Vagina (tissue), 2 donors: Measurements from ENCODE around the gene FADD.

Source experiments
- CTCF ChIP-seq, 3 experiments: fragments of 450-650 bp in 2 of 3; fragments of 200-600 bp in 1 of 3; sonication (generic) in 1 of 3; IDR thresholded peaks; one replicate each; pipeline ENCODE4 v1.5.1; 2017 to 2019; ENCODE audit warnings: antibody characterized with exemption in 3 of 3, mild to moderate bottlenecking in 2 of 3, moderate library complexity in 2 of 3
- POLR2A ChIP-seq, 2 donors: fragments of 450-650 bp; IDR thresholded peaks; one replicate each; pipeline ENCODE4 v1.6.1; 2017; ENCODE audit warnings: antibody characterized with exemption in 2 of 2, mild to moderate bottlenecking in 2 of 2, moderate library complexity in 2 of 2

DNA sequence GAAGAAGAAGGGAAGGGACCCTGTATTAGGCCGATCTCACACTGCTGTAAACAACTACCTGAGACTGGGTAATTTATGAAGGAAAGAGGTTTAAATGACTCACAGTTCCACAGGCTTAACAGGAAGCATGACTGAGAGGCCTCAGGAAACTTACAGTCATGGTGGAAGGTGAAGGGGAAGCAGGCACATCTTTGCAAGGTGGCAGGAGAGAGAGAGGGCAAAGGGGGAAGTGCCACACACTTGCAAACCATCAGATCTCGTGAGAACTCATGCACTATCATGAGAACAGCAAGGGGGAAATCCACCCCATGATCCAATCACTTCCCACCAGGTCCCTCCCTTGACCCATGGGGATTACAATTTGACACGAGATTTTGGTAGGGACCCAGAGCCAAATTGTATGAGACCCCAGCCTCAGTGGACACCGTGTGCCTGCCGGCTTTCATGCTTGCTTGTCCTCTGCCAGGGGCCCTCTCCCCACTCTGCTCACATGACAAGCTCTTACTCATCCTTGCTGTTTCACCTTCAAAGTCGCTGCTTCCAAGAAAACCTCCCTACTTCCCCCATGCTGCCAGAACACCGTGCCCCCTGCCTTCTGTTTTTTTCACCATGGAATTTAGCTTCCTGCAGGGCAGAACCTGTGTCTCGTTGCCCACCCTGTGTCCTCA, 44.1 kb downstream of the FADD start:
- TF ChIP-seq CTCF (IDR thresholded peaks at IDR 0.05) (no peak), POLR2A (IDR thresholded peaks at IDR 0.05) (no peak)
